Endothelial cell (in vitro differentiated cells): ENCODE results near the gene ONECUT3. TPM values are rescaled to one million over a fixed set of nuclear protein-coding genes. Genes with fewer than 3 reads are reported as not detected.

Experiments
- DNase-seq: peaks from one replicate; pipeline ENCODE4 v3.0.0; 2021; ENCODE audit warnings: low spot score
- H3K27ac Mint-ChIP-seq: one replicate; pipeline ENCODE4 v1.8.0; 2021; ENCODE audit warnings: mixed read lengths, inconsistent platforms; ENCODE audit not compliant: unreplicated experiment
- H3K27me3 Mint-ChIP-seq: one replicate; pipeline ENCODE4 v1.8.0; 2021; ENCODE audit warnings: mild to moderate bottlenecking, moderate library complexity, mixed read lengths, inconsistent platforms; ENCODE audit not compliant: unreplicated experiment
- H3K36me3 Mint-ChIP-seq: one replicate; pipeline ENCODE4 v1.8.0; 2021; ENCODE audit warnings: mild to moderate bottlenecking, low read depth, mixed read lengths, inconsistent platforms; ENCODE audit not compliant: unreplicated experiment
- H3K4me1 Mint-ChIP-seq: one replicate; pipeline ENCODE4 v1.8.0; 2021; ENCODE audit warnings: mild to moderate bottlenecking, mixed read lengths, inconsistent platforms; ENCODE audit not compliant: unreplicated experiment
- H3K4me3 Mint-ChIP-seq: one replicate; pipeline ENCODE4 v1.8.0; 2021; ENCODE audit warnings: mild to moderate bottlenecking, mixed read lengths, inconsistent platforms; ENCODE audit not compliant: unreplicated experiment
- H3K9me3 Mint-ChIP-seq: one replicate; pipeline ENCODE4 v1.8.0; 2021; ENCODE audit warnings: mixed read lengths, inconsistent platforms; ENCODE audit not compliant: unreplicated experiment
- total RNA-seq: library from RNA; stranded (reverse); fragmentation: NEBNext Ultra II Directional; extraction: Animal tissue kit (Norgen Biotek cat#: 25700); gene quantifications from one replicate; pipeline ENCODE4 v1.2.1, GENCODE V29; 2021; ENCODE audit not compliant: unreplicated experiment
- TF ChIP-seq, protein P1 (sequence below): fragments of 200-600 bp; sonication (generic); IDR thresholded peaks from one replicate; pipeline ENCODE4 v1.5.0; 2021; ENCODE audit warnings: antibody characterized with exemption; ENCODE audit not compliant: unreplicated experiment

Gene ONECUT3
- total RNA-seq, 1 donor from 2014 or later = not detected

DNA sequence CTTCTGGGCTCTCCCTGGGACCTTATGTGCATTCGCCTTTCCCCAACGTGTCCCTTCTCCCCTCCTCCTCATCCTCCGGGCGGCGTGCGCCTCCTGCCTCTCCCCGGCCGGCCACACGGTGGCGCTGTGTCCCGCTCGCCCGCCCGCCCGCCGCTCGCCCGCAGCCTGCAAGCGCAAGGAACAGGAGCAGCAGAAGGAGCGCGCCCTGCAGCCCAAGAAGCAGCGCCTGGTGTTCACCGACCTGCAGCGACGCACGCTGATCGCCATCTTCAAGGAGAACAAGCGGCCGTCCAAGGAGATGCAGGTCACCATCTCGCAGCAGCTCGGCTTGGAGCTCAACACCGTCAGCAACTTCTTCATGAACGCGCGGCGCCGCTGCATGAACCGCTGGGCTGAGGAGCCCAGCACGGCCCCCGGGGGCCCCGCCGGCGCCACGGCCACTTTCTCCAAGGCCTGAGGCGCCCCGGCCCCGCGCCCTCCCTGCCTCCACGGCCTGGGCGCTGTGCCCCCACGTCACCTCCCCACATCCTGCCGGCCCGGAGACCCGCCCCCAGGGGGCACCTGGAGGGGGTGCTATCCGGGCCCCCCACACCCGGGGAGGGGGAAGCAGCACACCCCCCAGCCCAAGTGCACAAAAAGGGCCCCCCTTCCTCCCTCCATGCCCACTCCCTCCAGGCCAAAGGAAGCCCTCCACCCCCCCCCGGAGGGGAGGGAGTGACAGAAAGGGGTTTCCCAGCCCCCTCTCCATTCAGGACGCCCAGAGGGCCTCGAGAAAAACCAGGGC is 21.9 kb downstream of the ONECUT3 start:
- no peak for DNase-seq
- no peaks in the 10 kb centered on the region for H3K9me3 Mint-ChIP-seq
- peaks cover 12% of the 10 kb centered on the region for H3K36me3 Mint-ChIP-seq
- peaks cover 2% of the 10 kb centered on the region for H3K4me1 Mint-ChIP-seq
- H3K27ac Mint-ChIP-seq = no peak overlapping the region
- H3K4me3 Mint-ChIP-seq = no peak overlapping the region
- peaks cover 24% of the 10 kb centered on the region for H3K27me3 Mint-ChIP-seq
- TF ChIP-seq, protein P1, sequence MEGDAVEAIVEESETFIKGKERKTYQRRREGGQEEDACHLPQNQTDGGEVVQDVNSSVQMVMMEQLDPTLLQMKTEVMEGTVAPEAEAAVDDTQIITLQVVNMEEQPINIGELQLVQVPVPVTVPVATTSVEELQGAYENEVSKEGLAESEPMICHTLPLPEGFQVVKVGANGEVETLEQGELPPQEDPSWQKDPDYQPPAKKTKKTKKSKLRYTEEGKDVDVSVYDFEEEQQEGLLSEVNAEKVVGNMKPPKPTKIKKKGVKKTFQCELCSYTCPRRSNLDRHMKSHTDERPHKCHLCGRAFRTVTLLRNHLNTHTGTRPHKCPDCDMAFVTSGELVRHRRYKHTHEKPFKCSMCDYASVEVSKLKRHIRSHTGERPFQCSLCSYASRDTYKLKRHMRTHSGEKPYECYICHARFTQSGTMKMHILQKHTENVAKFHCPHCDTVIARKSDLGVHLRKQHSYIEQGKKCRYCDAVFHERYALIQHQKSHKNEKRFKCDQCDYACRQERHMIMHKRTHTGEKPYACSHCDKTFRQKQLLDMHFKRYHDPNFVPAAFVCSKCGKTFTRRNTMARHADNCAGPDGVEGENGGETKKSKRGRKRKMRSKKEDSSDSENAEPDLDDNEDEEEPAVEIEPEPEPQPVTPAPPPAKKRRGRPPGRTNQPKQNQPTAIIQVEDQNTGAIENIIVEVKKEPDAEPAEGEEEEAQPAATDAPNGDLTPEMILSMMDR = peak; percentile 88

DNA sequence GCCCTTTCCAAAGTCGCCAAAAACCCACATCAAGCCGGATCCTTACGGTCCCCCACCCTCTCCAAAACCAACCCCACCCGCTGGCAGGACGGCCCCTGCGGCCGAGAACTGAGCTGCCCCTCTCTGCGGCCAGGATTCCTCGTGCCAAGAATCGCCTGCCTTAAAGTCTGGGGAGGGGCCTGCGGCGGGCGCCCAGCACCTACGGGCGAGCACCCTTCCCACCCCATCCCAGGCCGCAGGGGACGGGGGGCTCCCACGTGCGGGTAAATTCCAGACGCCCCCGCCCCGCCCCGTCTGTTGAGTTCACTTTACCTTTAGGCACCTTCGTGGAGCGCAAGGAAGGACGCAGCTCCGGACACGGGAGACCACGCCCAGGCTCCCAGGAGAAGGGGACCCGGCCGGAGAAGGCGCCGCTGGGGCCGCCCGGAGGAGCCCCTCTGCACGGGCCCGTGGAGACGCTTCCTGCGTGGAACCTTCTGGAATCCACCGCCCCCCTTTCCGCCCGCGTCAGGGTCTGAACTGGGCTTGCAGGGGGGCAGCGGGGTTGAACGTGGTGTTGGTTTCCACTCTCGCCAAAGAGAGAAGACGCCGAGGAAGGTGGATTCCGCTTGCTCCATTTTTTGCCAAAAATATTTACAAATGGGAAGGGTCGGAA is 22.8 kb downstream of the ONECUT3 start:
- no peak overlapping the region for H3K27ac Mint-ChIP-seq
- H3K9me3 Mint-ChIP-seq = no peaks in the 10 kb centered on the region
- H3K4me1 Mint-ChIP-seq = peaks cover 2% of the 10 kb centered on the region
- peaks cover 24% of the 10 kb centered on the region for H3K27me3 Mint-ChIP-seq
- H3K36me3 Mint-ChIP-seq = peaks cover 6% of the 10 kb centered on the region
- TF ChIP-seq, protein P1 = no peak
- DNase-seq = no peak
- H3K4me3 Mint-ChIP-seq = no peak overlapping the region

DNA sequence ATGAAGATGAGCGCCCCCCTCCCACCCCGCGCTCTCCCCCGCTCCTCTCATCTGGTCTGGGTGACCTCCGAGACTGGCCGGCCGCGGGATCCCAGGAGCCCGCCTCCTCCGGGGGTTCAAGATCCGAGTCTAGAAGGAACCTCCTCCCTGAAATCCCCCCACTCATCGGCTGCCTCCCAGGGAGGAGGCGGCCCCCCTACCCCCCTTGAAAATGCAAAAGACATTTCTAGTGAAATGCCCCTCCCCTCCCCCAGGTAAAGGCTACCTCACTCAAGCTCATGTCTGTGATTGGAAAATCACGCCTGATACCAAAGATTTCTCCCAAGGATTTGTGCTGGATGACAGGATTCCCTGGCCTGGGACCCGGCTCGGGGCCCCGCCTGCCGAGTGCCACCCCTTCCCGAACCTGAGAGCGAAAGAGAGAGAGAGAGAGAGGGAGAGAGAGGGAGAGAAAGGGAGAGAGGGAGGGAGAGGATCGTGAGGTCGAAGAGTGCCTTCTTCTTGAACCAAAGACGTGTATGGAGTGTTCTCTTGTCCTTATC is 23.4 kb downstream of the ONECUT3 start:
- no peak for DNase-seq
- TF ChIP-seq, protein P1 = no peak
- Mint-ChIP-seq H3K36me3 (peaks cover 4% of the 10 kb centered on the region), H3K27ac (no peak overlapping the region), H3K4me1 (peaks cover 2% of the 10 kb centered on the region), H3K4me3 (no peak overlapping the region), H3K9me3 (no peaks in the 10 kb centered on the region), H3K27me3 (peaks cover 24% of the 10 kb centered on the region)

DNA sequence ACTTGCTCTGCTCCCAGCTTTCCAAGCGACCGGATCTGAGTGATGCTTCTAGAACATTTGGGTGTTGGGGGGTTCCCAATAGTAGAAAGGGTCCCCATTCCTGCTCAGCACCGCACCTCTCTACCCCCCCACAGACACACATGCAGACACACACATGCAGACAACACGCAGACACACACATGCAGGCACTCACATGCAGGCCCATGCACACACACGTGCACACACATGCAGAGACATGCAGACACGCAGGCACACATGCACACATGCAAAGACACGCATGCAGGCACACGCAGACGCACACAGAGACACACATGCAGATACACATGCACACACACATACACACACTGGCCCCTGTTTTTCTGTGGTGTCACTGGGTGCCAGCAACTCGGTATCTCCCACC is 23.8 kb downstream of the ONECUT3 start:
- H3K27ac Mint-ChIP-seq = no peak overlapping the region
- TF ChIP-seq, protein P1 = no peak
- H3K36me3 Mint-ChIP-seq = peaks cover 4% of the 10 kb centered on the region
- DNase-seq = no peak
- H3K4me1 Mint-ChIP-seq = peaks cover 2% of the 10 kb centered on the region
- H3K27me3 Mint-ChIP-seq = peaks cover 24% of the 10 kb centered on the region
- no peaks in the 10 kb centered on the region for H3K9me3 Mint-ChIP-seq
- H3K4me3 Mint-ChIP-seq = no peak overlapping the region

- Mint-ChIP-seq H3K9me3 (no peaks in the 10 kb centered on the region), H3K4me3 (no peak overlapping the region), H3K36me3 (peaks cover 4% of the 10 kb centered on the region), H3K4me1 (peaks cover 2% of the 10 kb centered on the region), H3K27me3 (peaks cover 19% of the 10 kb centered on the region), H3K27ac (no peak overlapping the region)
- TF ChIP-seq, protein P1 = no peak
- no peak for DNase-seq
Measured at GRCh38 chr19:1779574-1779973, 26.3 kb downstream of the ONECUT3 start.
